HG02970 (cell line): ENCODE measurements around the gene MBTPS1.

Experiments used
- ATAC-seq: cut with Tn5 transposase; IDR thresholded peaks from one replicate; pipeline ENCODE4 v1.9.1; 2021; ENCODE audit warnings: mild to moderate bottlenecking, moderate library complexity, moderate number of reproducible peaks; ENCODE audit not compliant: unreplicated experiment, low FRiP score

Gene MBTPS1

GRCh38 chr16:84041881-84042280 lies 74.9 kb downstream of the MBTPS1 start:
- no peak for ATAC-seq

GRCh38 chr16:84040823-84041820 lies 75.6 kb downstream of the MBTPS1 start:
- no peak for ATAC-seq

GRCh38 chr16:84040226-84040822 lies 76.4 kb downstream of the MBTPS1 start:
- ATAC-seq: no peak

GRCh38 chr16:84039696-84040095 lies 77.0 kb downstream of the MBTPS1 start:
- no peak for ATAC-seq

- ATAC-seq: no peak
These were observed 78.3 kb downstream of the MBTPS1 start for GRCh38 chr16:84038469-84038868.

- ATAC-seq: no peak
These were observed 79.7 kb downstream of the MBTPS1 start for GRCh38 chr16:84036982-84037425.

- ATAC-seq: no peak
These were observed 80.6 kb downstream of the MBTPS1 start for GRCh38 chr16:84036131-84036530.

GRCh38 chr16:84034516-84034915 lies 82.2 kb downstream of the MBTPS1 start:
- no peak for ATAC-seq

- ATAC-seq: no peak
These were observed 83.2 kb downstream of the MBTPS1 start for GRCh38 chr16:84033251-84034195.

GRCh38 chr16:84032458-84033178 lies 84.1 kb downstream of the MBTPS1 start:
- ATAC-seq: no peak

GRCh38 chr16:84031556-84031955 lies 85.2 kb downstream of the MBTPS1 start:
- ATAC-seq: no peak

- no peak for ATAC-seq
These were observed 87.3 kb downstream of the MBTPS1 start for GRCh38 chr16:84029297-84030047.

GRCh38 chr16:84027625-84028024 lies 89.1 kb downstream of the MBTPS1 start:
- ATAC-seq: no peak

- no peak for ATAC-seq
These were observed 90.1 kb downstream of the MBTPS1 start for GRCh38 chr16:84026606-84027005.

- ATAC-seq: no peak
These were observed 91.9 kb downstream of the MBTPS1 start for GRCh38 chr16:84024854-84025253.

GRCh38 chr16:84022644-84023043 lies 94.1 kb downstream of the MBTPS1 start:
- ATAC-seq: no peak

- ATAC-seq: no peak
These were observed 95.3 kb downstream of the MBTPS1 start for GRCh38 chr16:84021488-84021887.

GRCh38 chr16:84020353-84020752 lies 96.4 kb downstream of the MBTPS1 start:
- ATAC-seq: no peak

GRCh38 chr16:84018710-84019109 lies 98.0 kb downstream of the MBTPS1 start:
- no peak for ATAC-seq
